ENCODE data around the gene FXR1. TPM values are rescaled to one million over a fixed set of nuclear protein-coding genes. Genes with fewer than 3 reads are reported as not detected.

Gene FXR1
- total RNA-seq, 2 experiments from 2014 or later = 169 to 174 TPM

- Mint-ChIP-seq H3K27me3 (peaks cover 7% of the 10 kb centered on the region), H3K4me1 (ENCODE audit: low read depth) (peaks cover 9% of the 10 kb centered on the region), H3K36me3 (ENCODE audit: low read depth) (peaks cover 2% of the 10 kb centered on the region), H3K4me3 (no peak overlapping the region), H3K9me3 (no peaks in the 10 kb centered on the region), H3K27ac (no peak overlapping the region)
- TF ChIP-seq, protein P1, sequence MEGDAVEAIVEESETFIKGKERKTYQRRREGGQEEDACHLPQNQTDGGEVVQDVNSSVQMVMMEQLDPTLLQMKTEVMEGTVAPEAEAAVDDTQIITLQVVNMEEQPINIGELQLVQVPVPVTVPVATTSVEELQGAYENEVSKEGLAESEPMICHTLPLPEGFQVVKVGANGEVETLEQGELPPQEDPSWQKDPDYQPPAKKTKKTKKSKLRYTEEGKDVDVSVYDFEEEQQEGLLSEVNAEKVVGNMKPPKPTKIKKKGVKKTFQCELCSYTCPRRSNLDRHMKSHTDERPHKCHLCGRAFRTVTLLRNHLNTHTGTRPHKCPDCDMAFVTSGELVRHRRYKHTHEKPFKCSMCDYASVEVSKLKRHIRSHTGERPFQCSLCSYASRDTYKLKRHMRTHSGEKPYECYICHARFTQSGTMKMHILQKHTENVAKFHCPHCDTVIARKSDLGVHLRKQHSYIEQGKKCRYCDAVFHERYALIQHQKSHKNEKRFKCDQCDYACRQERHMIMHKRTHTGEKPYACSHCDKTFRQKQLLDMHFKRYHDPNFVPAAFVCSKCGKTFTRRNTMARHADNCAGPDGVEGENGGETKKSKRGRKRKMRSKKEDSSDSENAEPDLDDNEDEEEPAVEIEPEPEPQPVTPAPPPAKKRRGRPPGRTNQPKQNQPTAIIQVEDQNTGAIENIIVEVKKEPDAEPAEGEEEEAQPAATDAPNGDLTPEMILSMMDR (IDR thresholded peaks at IDR 0.05) = no peak
- peak; percentile 72 for ATAC-seq
- POLR2A ChIA-PET = no interaction called here
- CTCF ChIA-PET = no interaction called here
- intact Hi-C loops (cut with micrococcal nuclease) = no loop called here
- DNase-seq = peak; percentile 48
Observed at GRCh38 chr3:181009225-181009624, 96.8 kb downstream of the FXR1 start.

GRCh38 chr3:181017690-181018089 is 105.2 kb downstream of the FXR1 start:
- H3K36me3 Mint-ChIP-seq (ENCODE audit: low read depth) = no peaks in the 10 kb centered on the region
- peaks cover 13% of the 10 kb centered on the region for H3K27me3 Mint-ChIP-seq
- DNase-seq = no peak
- TF ChIP-seq, protein P1 (IDR thresholded peaks at IDR 0.05) = no peak
- ChIA-PET CTCF (no interaction called here), POLR2A (no interaction called here)
- H3K4me3 Mint-ChIP-seq = no peak overlapping the region
- no peak overlapping the region for H3K27ac Mint-ChIP-seq
- no peaks in the 10 kb centered on the region for H3K4me1 Mint-ChIP-seq (ENCODE audit: low read depth)
- intact Hi-C loops (cut with micrococcal nuclease) = no loop called here
- ATAC-seq = no peak
- no peaks in the 10 kb centered on the region for H3K9me3 Mint-ChIP-seq

DNA sequence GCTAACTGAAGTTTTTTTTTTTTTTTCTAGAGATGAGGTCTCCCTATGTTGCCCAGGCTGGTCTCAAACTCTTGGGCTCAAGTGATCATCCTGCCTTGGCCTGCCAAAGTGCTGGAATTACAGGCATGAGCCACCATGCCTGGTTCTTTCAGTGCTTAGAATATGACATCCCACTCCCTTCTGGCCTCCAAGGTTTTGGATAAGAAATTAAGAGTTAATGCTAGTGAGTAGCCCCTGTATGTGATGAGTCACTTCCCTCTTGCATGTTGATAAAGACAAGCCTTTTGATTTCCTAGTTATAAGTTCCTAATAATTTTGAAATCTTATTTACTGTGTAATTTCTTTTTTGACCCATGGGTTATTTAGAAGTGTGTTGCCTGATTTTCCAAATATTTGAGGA is 112.7 kb downstream of the FXR1 start:
- ATAC-seq = no peak

GRCh38 chr3:181030948-181031347 is 118.5 kb downstream of the FXR1 start:
- peaks cover 2% of the 10 kb centered on the region for H3K9me3 Mint-ChIP-seq
- CTCF ChIA-PET = no interaction called here
- H3K27me3 Mint-ChIP-seq = peaks cover 1% of the 10 kb centered on the region

More for the DNA sequence above, 112.7 kb downstream of the FXR1 start:
- H3K27me3 Mint-ChIP-seq = peaks cover 1% of the 10 kb centered on the region
- H3K36me3 Mint-ChIP-seq (ENCODE audit: low read depth) = no peaks in the 10 kb centered on the region
- H3K4me1 Mint-ChIP-seq (ENCODE audit: low read depth) = no peaks in the 10 kb centered on the region
- peaks cover 7% of the 10 kb centered on the region for H3K9me3 Mint-ChIP-seq
- no peak overlapping the region for H3K4me3 Mint-ChIP-seq
- no peak for DNase-seq
- POLR2A ChIA-PET = no interaction called here
- intact Hi-C loops (cut with micrococcal nuclease) = no loop called here
- CTCF ChIA-PET = no interaction called here
- TF ChIP-seq, protein P1 (IDR thresholded peaks at IDR 0.05) = no peak
- H3K27ac Mint-ChIP-seq = no peak overlapping the region

More at GRCh38 chr3:181030948-181031347, 118.5 kb downstream of the FXR1 start:
- Mint-ChIP-seq H3K4me1 (ENCODE audit: low read depth) (no peaks in the 10 kb centered on the region), H3K36me3 (ENCODE audit: low read depth) (no peaks in the 10 kb centered on the region), H3K27ac (no peak overlapping the region), H3K4me3 (no peak overlapping the region)
- no peak for ATAC-seq
- intact Hi-C loops (cut with micrococcal nuclease) = no loop called here
- POLR2A ChIA-PET = no interaction called here
- TF ChIP-seq, protein P1 (IDR thresholded peaks at IDR 0.05) = no peak
- no peak for DNase-seq

Other genes starting within 250 kb of the FXR1 start
- not detected for gene CCDC39, start 233.2 kb upstream of the FXR1 start, total RNA-seq
- 10 to 100 TPM; 67.6 to 69.3 TPM for gene DNAJC19, start 77.1 kb downstream of the FXR1 start, total RNA-seq

Measured in activated CD8-positive, alpha-beta T cell treated with anti-CD3 and anti-CD28 coated beads for 36 hours (primary cell).